Esophagus squamous epithelium (tissue), 5 donors: ENCODE data around the gene TMEM60. TPM values are rescaled to one million over a fixed set of nuclear protein-coding genes. Genes with fewer than 3 reads are reported as not detected.

ENCODE experiments used
- DNase-seq: peaks from one replicate; lab custom pipeline; 2025; lab: John Stamatoyannopoulos, UW
- H3K27ac ChIP-seq, 4 donors: fragments of 200-600 bp; sonication (generic); one replicate each; pipeline ENCODE4 v1.5.1; 2016 to 2019; ENCODE audit warnings: mild to moderate bottlenecking in 1 of 4
- H3K27me3 ChIP-seq, 4 donors: fragments of 200-600 bp; sonication (generic); 1 replicate in 3 of 4; 2 replicates in 1 of 4; pipeline versions ENCODE4 v1.5.1 to v1.6.0; 2017 to 2021; ENCODE audit warnings: antibody characterized with exemption in 1 of 4
- H3K36me3 ChIP-seq, 3 donors: fragments of 200-600 bp; sonication (generic); one replicate each; pipeline ENCODE4 v1.5.1; 2016 to 2019
- H3K4me1 ChIP-seq, 3 donors: fragments of 200-600 bp; sonication (generic); one replicate each; pipeline ENCODE4 v1.5.1; 2017 to 2019
- H3K4me3 ChIP-seq, 4 donors: fragments of 200-600 bp; sonication (generic); 1 replicate in 3 of 4; 2 replicates in 1 of 4; pipeline ENCODE4 v1.5.1; 2016 to 2019; ENCODE audit warnings: mild to moderate bottlenecking in 2 of 4, moderate library complexity in 1 of 4
- H3K9me3 ChIP-seq, 3 donors: fragments of 200-600 bp; sonication (generic); one replicate each; pipeline ENCODE4 v1.5.1; 2016 to 2019
- CTCF ChIP-seq, 6 experiments: fragments of 450-650 bp in 4 of 6; fragments of 200-600 bp in 2 of 6; sonication (generic) in 2 of 6; IDR thresholded peaks; one replicate each; pipeline ENCODE4 v1.5.1; 2016 to 2019; ENCODE audit warnings: antibody characterized with exemption in 6 of 6, mild to moderate bottlenecking in 4 of 6, moderate library complexity in 4 of 6
- POLR2A ChIP-seq, 4 donors: fragments of 450-650 bp; IDR thresholded peaks; one replicate each; pipeline ENCODE4 v1.6.1; 2017; ENCODE audit warnings: antibody characterized with exemption in 4 of 4, mild to moderate bottlenecking in 4 of 4, moderate library complexity in 3 of 4
- WGBS, 2 donors: methylation state at CpG; one replicate each; pipeline ENCODE4 v1.1.5; 2018; 5-methylcytosine and 5-hydroxymethylcytosine counted together
- intact Hi-C: fragments of 100-400 bp; cut with DNase I; formaldehyde crosslinking; loops from one replicate; pipeline ENCODE4 v1.15.0; 2022
- total RNA-seq, 4 donors: library from RNA; depleted of rRNA; stranded (reverse); fragments of >200 nt; gene quantifications; one replicate each; pipeline ENCODE4 v1.1.0, GENCODE V29; 2016
- donor health status: DM: yes; HTN: yes; CAD: no.

The TMEM60 gene
- total RNA-seq, 4 donors from 2014 or later = 6.9 to 18.8 (median 9.1) TPM

GRCh38 chr7:77831953-77832352, 33.7 kb upstream of the TMEM60 start:
- Histone ChIP-seq H3K4me1 (peaks cover 0 to 66% (median 7%) of the 10 kb centered on the region in 3 donors), H3K4me3 (no peak overlapping the region), H3K9me3 (no peaks in the 10 kb centered on the region), H3K36me3 (no peaks in the 10 kb centered on the region), H3K27me3 (no peaks in the 10 kb centered on the region), H3K27ac (peak overlapping the region in 3 of 4 donors; percentile 33 to 69 (median 63))
- 50 to 77% methylated on average over 1 of the region's 1 CpG for WGBS, 2 donors
- TF ChIP-seq POLR2A (IDR thresholded peaks at IDR 0.05) = no peak
- TF ChIP-seq CTCF (IDR thresholded peaks at IDR 0.05) = no peak
- intact Hi-C loops = no loop called here
- DNase-seq = no peak

GRCh38 chr7:77831481-77831880, 33.2 kb upstream of the TMEM60 start:
- no peak overlapping the region for H3K4me3 ChIP-seq
- no peaks in the 10 kb centered on the region for H3K9me3 ChIP-seq
- no peaks in the 10 kb centered on the region for H3K27me3 ChIP-seq
- DNase-seq = no peak
- intact Hi-C loops = no loop called here
- peaks cover 0 to 65% (median 7%) of the 10 kb centered on the region in 3 donors for H3K4me1 ChIP-seq
- H3K27ac ChIP-seq = peak overlapping the region; percentile 22 to 69 (median 48)
- WGBS, 2 donors = 60 to 83% methylated on average over 7 of the region's 7 CpGs
- TF ChIP-seq CTCF (IDR thresholded peaks at IDR 0.05) (no peak), POLR2A (IDR thresholded peaks at IDR 0.05) (no peak)
- H3K36me3 ChIP-seq = no peaks in the 10 kb centered on the region

- intact Hi-C loops = no loop called here
- no peak for DNase-seq
- no peak for TF ChIP-seq CTCF (IDR thresholded peaks at IDR 0.05)
- no peak for TF ChIP-seq POLR2A (IDR thresholded peaks at IDR 0.05)
- Histone ChIP-seq H3K36me3 (no peaks in the 10 kb centered on the region), H3K4me1 (peaks cover 0 to 65% (median 7%) of the 10 kb centered on the region in 3 donors), H3K27ac (peak overlapping the region in 3 of 4 donors; percentile 33 to 69 (median 47)), H3K9me3 (no peaks in the 10 kb centered on the region), H3K27me3 (no peaks in the 10 kb centered on the region), H3K4me3 (no peak overlapping the region)
- WGBS, 2 donors = 73 to 84% methylated on average over 8 of the region's 8 CpGs
Observed at GRCh38 chr7:77830649-77831355, 32.6 kb upstream of the TMEM60 start.

GRCh38 chr7:77827999-77828398, 29.8 kb upstream of the TMEM60 start:
- no peak overlapping the region for H3K4me3 ChIP-seq
- no peak for TF ChIP-seq CTCF (IDR thresholded peaks at IDR 0.05)
- no peak for TF ChIP-seq POLR2A (IDR thresholded peaks at IDR 0.05)
- WGBS, 2 donors = 35 to 37% methylated on average over 2 of the region's 2 CpGs
- no peak for DNase-seq
- peaks cover 0 to 45% (median 3%) of the 10 kb centered on the region in 3 donors for H3K4me1 ChIP-seq
- intact Hi-C loops = no loop called here
- no peaks in the 10 kb centered on the region for H3K9me3 ChIP-seq
- no peak overlapping the region for H3K27ac ChIP-seq
- no peaks in the 10 kb centered on the region for H3K27me3 ChIP-seq
- H3K36me3 ChIP-seq = no peaks in the 10 kb centered on the region

- H3K27me3 ChIP-seq = no peaks in the 10 kb centered on the region
- H3K9me3 ChIP-seq = peaks cover 0 to 13% (median 12%) of the 10 kb centered on the region in 3 donors
- no peak for DNase-seq
- H3K36me3 ChIP-seq = peaks cover 0 to 4% (median 0%) of the 10 kb centered on the region in 3 donors
- peaks cover 0 to 34% (median 2%) of the 10 kb centered on the region in 3 donors for H3K4me1 ChIP-seq
- intact Hi-C loops = no loop called here
- H3K27ac ChIP-seq = no peak overlapping the region
- TF ChIP-seq CTCF (IDR thresholded peaks at IDR 0.05) (no peak), POLR2A (IDR thresholded peaks at IDR 0.05) (no peak)
- 93 to 95% methylated on average over 2 of the region's 2 CpGs for WGBS, 2 donors
- H3K4me3 ChIP-seq = no peak overlapping the region
Observed at GRCh38 chr7:77826300-77826699, 28.1 kb upstream of the TMEM60 start.
